Measurements from ENCODE around the gene CADPS2. TPM values are rescaled to one million over a fixed set of nuclear protein-coding genes. Genes with fewer than 3 reads are reported as not detected.
"Not testable (repeated sequence)": the region's sequence is repeated elsewhere in the genome, so short reads cannot be mapped to it uniquely, and the experiment has no call there.

The CADPS2 gene
- total and polyA plus RNA-seq, 4 donors = 16.0 to 76.7 (median 27.7) TPM

DNA sequence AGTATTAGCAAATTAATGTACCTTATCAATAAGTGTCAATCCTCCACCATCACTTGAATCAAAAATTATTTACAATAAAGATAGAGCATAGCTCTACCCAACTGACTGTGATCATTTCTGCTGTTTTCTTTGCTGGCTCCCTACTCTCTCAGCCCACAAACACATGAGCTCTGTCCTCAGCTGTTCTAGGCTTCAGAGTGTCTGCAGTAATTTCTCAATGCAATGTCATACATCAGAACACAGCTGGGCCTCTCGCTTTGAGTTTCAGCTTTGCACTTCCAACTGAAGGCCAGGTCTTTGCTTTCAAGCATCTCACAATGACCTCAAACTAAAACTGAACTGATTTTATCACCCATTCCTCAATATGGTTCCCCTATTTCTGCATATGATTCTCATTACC, 243.0 kb downstream of the CADPS2 start:
- WGBS, 2 donors = 83 to 85% methylated on average over 1 of the region's 1 CpG
- Histone ChIP-seq H3K27me3 (ENCODE audit: control insufficient read depth in 3 of 3, insufficient read depth in 3 of 3, low read length in 2 of 3) (no peaks in the 10 kb centered on the region), H3K9ac (ENCODE audit: insufficient read depth in 1 of 2, low read length in 2 of 2) (no peak overlapping the region), H3K27ac (ENCODE audit: low read depth in 1 of 2, low read length in 1 of 2) (no peak overlapping the region), H3K36me3 (ENCODE audit: control insufficient read depth in 4 of 4, insufficient read depth in 4 of 4, low read length in 4 of 4) (no peaks in the 10 kb centered on the region), H3K4me3 (no peak overlapping the region), H3K9me3 (ENCODE audit: control insufficient read depth in 4 of 4, insufficient read depth in 3 of 4, low read length in 3 of 4) (no peaks in the 10 kb centered on the region), H3K4me1 (ENCODE audit: control insufficient read depth in 5 of 5, insufficient read depth in 5 of 5, low read length in 5 of 5) (peaks cover 0 to 3% (median 0%) of the 10 kb centered on the region in 5 donors)
- peak in 2 of 3 donors; percentile 51 to 72 for DNase-seq
- TF ChIP-seq, protein P1, sequence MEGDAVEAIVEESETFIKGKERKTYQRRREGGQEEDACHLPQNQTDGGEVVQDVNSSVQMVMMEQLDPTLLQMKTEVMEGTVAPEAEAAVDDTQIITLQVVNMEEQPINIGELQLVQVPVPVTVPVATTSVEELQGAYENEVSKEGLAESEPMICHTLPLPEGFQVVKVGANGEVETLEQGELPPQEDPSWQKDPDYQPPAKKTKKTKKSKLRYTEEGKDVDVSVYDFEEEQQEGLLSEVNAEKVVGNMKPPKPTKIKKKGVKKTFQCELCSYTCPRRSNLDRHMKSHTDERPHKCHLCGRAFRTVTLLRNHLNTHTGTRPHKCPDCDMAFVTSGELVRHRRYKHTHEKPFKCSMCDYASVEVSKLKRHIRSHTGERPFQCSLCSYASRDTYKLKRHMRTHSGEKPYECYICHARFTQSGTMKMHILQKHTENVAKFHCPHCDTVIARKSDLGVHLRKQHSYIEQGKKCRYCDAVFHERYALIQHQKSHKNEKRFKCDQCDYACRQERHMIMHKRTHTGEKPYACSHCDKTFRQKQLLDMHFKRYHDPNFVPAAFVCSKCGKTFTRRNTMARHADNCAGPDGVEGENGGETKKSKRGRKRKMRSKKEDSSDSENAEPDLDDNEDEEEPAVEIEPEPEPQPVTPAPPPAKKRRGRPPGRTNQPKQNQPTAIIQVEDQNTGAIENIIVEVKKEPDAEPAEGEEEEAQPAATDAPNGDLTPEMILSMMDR (IDR thresholded peaks at IDR 0.05; ENCODE audit: control extremely low read depth, extremely low read depth) = no peak
- ATAC-seq (ENCODE audit: insufficient read depth, low FRiP score) = no peak

DNA sequence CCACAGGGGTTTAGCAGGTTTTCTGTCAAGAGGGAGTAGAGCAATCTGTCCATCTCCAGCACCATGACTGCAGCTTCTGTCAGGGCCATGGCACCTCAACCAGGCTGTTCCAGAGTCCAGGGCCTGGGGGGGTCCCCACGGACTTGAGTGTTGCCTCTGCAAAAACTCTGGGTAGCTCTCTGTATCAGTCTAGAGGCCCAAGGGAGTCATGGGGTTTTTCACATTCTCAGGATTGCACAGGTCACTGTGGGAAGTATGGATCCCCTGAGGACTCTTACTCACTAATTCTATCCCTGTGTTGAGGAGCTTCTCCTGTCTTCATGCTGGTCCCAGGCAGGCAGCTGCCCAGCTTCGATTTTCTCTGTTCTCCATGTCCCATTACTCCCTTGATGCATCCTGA, 247.8 kb downstream of the CADPS2 start:
- Histone ChIP-seq H3K4me3 (no peak overlapping the region), H3K36me3 (ENCODE audit: control insufficient read depth in 4 of 4, insufficient read depth in 4 of 4, low read length in 4 of 4) (no peaks in the 10 kb centered on the region), H3K4me1 (ENCODE audit: control insufficient read depth in 5 of 5, insufficient read depth in 5 of 5, low read length in 5 of 5) (peaks cover 0 to 3% (median 0%) of the 10 kb centered on the region in 5 donors), H3K9me3 (ENCODE audit: control insufficient read depth in 4 of 4, insufficient read depth in 3 of 4, low read length in 3 of 4) (peaks cover 0 to 3% (median 0%) of the 10 kb centered on the region in 4 donors), H3K27me3 (ENCODE audit: control insufficient read depth in 3 of 3, insufficient read depth in 3 of 3, low read length in 2 of 3) (no peaks in the 10 kb centered on the region), H3K27ac (ENCODE audit: low read depth in 1 of 2, low read length in 1 of 2) (no peak overlapping the region), H3K9ac (ENCODE audit: insufficient read depth in 1 of 2, low read length in 2 of 2) (no peak overlapping the region)
- ATAC-seq (ENCODE audit: insufficient read depth, low FRiP score) (no peak), DNase-seq (no peak)
- WGBS, 2 donors = 92 to 100% methylated on average over 2 of the region's 2 CpGs
- TF ChIP-seq, protein P1 (IDR thresholded peaks at IDR 0.05; ENCODE audit: control extremely low read depth, extremely low read depth) = no peak

DNA sequence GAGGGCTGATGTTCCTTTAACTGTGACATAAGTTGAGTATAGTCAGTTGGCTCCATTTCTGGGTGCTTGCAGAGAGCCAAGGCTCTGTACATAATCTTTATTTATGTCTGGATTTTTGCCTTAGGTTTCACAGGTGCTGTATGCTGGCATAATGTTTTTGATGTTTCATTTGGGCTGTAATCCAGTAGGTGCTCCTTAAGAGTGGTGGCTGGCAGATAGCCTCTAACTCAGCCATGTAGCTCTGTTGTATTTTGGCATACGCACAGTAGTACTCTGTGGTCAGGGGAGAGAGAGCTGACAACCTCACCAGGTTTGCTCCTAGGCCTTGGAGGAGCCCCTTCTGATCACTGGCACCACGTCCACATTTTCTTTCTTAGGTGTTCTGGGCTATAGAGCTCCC, 248.5 kb downstream of the CADPS2 start:
- Histone ChIP-seq H3K27ac (ENCODE audit: low read depth in 1 of 2, low read length in 1 of 2) (no peak overlapping the region), H3K4me3 (no peak overlapping the region), H3K9me3 (ENCODE audit: control insufficient read depth in 4 of 4, insufficient read depth in 3 of 4, low read length in 3 of 4) (peaks cover 0 to 3% (median 0%) of the 10 kb centered on the region in 4 donors), H3K36me3 (ENCODE audit: control insufficient read depth in 4 of 4, insufficient read depth in 4 of 4, low read length in 4 of 4) (no peaks in the 10 kb centered on the region), H3K4me1 (ENCODE audit: control insufficient read depth in 5 of 5, insufficient read depth in 5 of 5, low read length in 5 of 5) (no peaks in the 10 kb centered on the region), H3K27me3 (ENCODE audit: control insufficient read depth in 3 of 3, insufficient read depth in 3 of 3, low read length in 2 of 3) (no peaks in the 10 kb centered on the region), H3K9ac (ENCODE audit: insufficient read depth in 1 of 2, low read length in 2 of 2) (no peak overlapping the region)
- WGBS, 2 donors = 73% methylated on average over 2 of the region's 2 CpGs
- TF ChIP-seq, protein P1 (IDR thresholded peaks at IDR 0.05; ENCODE audit: control extremely low read depth, extremely low read depth) = no peak
- ATAC-seq (ENCODE audit: insufficient read depth, low FRiP score) (no peak), DNase-seq (no peak)

DNA sequence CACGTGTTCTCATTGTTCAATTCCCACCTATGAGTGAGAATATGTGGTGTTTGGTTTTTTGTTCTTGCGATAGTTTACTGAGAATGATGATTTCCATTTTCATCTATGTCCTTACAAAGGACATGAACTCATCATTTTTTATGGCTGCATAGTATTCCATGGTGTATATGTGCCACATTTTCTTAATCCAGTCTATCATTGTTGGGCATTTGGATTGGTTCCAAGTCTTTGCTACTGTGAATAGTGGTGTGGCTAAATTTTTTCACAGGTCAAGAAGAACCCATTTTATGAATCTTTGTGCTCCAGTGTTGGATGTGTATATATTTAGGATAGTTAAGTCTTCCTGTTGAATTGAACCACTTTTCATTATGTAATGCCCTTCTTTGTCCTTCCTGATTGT, 250.8 kb downstream of the CADPS2 start:
- H3K4me3 ChIP-seq; DNase-seq; ATAC-seq (ENCODE audit: insufficient read depth, low FRiP score); H3K9me3 ChIP-seq (ENCODE audit: control insufficient read depth in 4 of 4, insufficient read depth in 3 of 4, low read length in 3 of 4); H3K27me3 ChIP-seq (ENCODE audit: control insufficient read depth in 3 of 3, insufficient read depth in 3 of 3, low read length in 2 of 3); H3K4me1 ChIP-seq (ENCODE audit: control insufficient read depth in 5 of 5, insufficient read depth in 5 of 5, low read length in 5 of 5); H3K36me3 ChIP-seq (ENCODE audit: control insufficient read depth in 4 of 4, insufficient read depth in 4 of 4, low read length in 4 of 4); H3K27ac ChIP-seq (ENCODE audit: low read depth in 1 of 2, low read length in 1 of 2); H3K9ac ChIP-seq (ENCODE audit: insufficient read depth in 1 of 2, low read length in 2 of 2): not testable (repeated sequence)
- WGBS, 2 donors = 86 to 97% methylated on average over 2 of the region's 2 CpGs

Measured in lung (tissue), 12 donors.